ENCODE measurements around the gene KCNV2.
"Not testable (repeated sequence)": the region's sequence is repeated elsewhere in the genome, so short reads cannot be mapped to it uniquely, and the experiment has no call there.

The KCNV2 gene

DNA sequence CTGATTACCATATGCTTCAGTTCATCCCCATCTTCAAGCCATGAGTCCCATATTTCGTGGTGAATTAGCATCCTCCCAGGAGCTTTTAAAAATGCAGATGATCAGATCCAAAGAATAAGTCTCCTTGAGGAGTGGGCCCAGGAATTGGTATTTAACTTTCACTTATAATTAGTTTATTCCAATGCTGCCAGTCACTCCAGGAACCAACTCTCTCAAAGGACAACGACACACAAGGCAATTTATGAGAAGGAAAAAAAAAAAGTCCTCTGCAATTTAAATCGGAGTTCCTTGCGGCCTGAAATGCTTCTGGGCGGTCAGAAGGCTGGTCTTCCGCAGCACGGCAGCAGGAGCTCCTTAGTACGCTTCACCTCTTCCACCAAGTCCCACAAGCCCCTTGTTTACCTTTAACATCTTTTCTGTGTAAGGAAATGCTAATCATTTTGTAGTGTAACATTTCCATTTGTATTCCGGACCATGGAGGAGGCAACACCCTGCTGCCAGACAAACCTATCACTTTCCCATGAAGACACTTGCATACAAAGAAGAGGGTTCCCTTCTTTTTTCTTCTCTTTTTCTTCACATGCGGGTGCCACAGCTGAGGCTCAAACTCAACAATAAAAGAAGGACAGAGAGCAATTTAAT, 16.3 kb upstream of the KCNV2 start:
- FAIRE-seq, result no peak
- DNase-seq (ENCODE audit: insufficient read length, low spot score), result no peak
- TF ChIP-seq POLR2A (IDR thresholded peaks at IDR 0.05; ENCODE audit: low read depth, low read length), result no peak

DNA sequence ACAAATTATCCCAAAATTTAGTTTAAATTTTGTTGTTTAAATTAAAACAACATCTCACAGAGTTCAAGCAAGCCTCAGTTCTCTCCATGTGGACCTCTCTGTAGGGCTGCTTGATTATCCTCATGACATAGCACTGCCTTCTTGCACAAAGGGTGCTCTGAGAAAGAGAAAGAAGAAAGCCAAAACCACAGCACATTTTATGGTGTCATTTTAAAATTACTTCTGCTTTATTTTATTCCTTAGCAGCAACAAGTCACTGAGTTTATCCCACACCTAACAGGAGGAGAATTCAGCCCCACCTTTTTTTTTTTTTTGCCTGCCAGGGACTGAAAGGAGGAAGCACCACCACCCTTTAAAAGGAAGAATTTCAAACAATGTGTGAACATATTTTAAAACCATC, 12.8 kb upstream of the KCNV2 start:
- no peak for DNase-seq (ENCODE audit: insufficient read length, low spot score)
- TF ChIP-seq POLR2A (IDR thresholded peaks at IDR 0.05; ENCODE audit: low read depth, low read length), result no peak
- no peak for FAIRE-seq

DNA sequence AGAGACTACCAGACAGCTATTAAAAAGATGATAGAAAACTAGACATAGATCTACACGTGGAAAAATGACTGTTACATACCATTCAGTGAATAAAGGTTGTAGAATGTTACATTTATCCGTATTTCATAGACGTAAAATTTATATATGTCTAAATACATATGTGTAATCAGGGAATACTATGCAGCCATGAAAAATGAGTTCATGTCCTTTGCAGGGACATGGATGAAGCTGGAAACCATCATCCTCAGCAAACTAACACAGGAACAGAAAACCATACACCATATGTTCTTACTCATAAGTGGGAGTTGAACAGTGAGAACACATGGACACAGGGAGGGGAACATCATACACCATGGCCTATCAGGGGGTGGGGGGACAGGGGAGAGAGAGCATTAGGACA, 10.1 kb upstream of the KCNV2 start:
- not testable (repeated sequence) for DNase-seq (ENCODE audit: insufficient read length, low spot score); FAIRE-seq

DNA sequence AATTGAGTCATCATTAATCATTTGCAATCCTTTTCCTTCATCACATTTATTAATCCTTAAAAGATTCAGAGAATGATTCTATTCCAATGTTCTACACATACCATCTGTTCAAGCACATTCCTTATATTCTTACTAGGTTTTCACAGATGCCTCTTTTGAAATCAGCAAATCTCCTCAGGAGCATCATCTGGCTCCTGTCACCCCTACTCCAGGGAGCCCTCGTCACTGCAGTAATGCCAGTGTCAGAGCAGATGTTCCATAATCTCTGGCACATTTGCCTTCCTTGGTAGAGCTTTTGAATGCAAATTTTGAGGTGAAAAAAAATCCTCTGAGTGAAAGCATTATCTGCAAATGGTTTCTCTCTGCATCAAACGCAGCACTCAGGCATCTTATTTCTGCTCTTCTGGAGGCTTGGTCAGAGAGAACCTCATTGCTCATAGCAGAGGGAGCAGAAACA, 7.6 kb upstream of the KCNV2 start:
- no peak for DNase-seq (ENCODE audit: insufficient read length, low spot score)
- no peak for FAIRE-seq
- no peak for TF ChIP-seq POLR2A (IDR thresholded peaks at IDR 0.05; ENCODE audit: low read depth, low read length)

DNA sequence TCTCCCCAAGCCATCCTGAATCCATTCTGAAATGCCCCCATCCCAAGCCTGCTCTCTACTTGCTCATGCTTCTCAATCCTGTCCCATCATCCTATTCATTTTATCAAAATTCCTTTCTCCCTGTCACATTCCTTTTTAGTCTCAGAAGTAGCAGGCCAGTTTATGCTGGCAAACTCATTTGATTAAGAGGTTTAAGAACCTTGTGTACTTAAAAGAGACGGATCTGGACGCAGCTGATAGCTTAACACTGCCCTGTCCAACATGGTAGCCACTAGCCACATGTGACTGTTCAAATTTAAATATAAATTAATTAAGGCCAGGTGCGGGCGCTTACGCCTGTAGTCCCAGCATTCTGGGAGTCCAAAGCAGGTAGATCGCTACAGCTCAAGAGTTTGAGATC, 5.6 kb upstream of the KCNV2 start:
- no peak for DNase-seq (ENCODE audit: insufficient read length, low spot score)
- no peak for FAIRE-seq
- no peak for TF ChIP-seq POLR2A (IDR thresholded peaks at IDR 0.05; ENCODE audit: low read depth, low read length)

DNA sequence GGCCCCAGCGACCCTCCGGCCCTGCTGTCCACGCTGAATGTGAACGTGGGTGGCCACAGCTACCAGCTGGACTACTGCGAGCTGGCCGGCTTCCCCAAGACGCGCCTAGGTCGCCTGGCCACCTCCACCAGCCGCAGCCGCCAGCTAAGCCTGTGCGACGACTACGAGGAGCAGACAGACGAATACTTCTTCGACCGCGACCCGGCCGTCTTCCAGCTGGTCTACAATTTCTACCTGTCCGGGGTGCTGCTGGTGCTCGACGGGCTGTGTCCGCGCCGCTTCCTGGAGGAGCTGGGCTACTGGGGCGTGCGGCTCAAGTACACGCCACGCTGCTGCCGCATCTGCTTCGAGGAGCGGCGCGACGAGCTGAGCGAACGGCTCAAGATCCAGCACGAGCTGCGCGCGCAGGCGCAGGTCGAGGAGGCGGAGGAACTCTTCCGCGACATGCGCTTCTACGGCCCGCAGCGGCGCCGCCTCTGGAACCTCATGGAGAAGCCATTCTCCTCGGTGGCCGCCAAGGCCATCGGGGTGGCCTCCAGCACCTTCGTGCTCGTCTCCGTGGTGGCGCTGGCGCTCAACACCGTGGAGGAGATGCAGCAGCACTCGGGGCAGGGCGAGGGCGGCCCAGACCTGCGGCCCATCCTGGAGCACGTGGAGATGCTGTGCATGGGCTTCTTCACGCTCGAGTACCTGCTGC, 839 bp downstream of the KCNV2 start:
- DNase-seq (ENCODE audit: insufficient read length, low spot score), result no peak
- no peak for TF ChIP-seq POLR2A (IDR thresholded peaks at IDR 0.05; ENCODE audit: low read depth, low read length)
- FAIRE-seq, result no peak

DNA sequence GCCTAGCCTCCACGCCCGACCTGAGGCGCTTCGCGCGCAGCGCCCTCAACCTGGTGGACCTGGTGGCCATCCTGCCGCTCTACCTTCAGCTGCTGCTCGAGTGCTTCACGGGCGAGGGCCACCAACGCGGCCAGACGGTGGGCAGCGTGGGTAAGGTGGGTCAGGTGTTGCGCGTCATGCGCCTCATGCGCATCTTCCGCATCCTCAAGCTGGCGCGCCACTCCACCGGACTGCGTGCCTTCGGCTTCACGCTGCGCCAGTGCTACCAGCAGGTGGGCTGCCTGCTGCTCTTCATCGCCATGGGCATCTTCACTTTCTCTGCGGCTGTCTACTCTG, 1.4 kb downstream of the KCNV2 start:
- no peak for TF ChIP-seq POLR2A (IDR thresholded peaks at IDR 0.05; ENCODE audit: low read depth, low read length)
- FAIRE-seq (no peak), DNase-seq (ENCODE audit: insufficient read length, low spot score) (no peak)

DNA sequence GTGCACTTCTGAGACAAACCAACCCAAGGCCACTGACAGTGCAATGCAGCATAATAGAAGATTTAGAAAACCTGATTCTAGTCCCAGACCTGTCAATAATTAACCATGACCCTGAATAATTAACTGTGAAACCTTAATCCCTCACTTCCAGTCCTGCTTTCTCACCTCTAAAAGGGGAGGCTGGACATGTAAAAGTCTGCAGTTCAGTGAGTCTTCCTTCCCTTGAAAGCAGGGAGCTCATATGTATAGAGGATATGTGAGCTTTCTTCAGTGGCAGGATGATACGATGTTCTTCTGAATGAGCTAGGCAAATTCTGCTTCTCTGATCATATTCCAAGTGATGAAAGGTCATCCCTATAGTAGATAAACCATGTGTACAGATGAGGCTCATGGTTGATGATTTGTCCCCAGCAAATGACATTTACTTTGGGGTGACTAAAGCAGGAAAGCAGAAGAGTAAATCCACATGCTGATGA, 2.9 kb downstream of the KCNV2 start:
- TF ChIP-seq POLR2A (IDR thresholded peaks at IDR 0.05; ENCODE audit: low read depth, low read length), result no peak
- no peak for FAIRE-seq
- no peak for DNase-seq (ENCODE audit: insufficient read length, low spot score)

DNA sequence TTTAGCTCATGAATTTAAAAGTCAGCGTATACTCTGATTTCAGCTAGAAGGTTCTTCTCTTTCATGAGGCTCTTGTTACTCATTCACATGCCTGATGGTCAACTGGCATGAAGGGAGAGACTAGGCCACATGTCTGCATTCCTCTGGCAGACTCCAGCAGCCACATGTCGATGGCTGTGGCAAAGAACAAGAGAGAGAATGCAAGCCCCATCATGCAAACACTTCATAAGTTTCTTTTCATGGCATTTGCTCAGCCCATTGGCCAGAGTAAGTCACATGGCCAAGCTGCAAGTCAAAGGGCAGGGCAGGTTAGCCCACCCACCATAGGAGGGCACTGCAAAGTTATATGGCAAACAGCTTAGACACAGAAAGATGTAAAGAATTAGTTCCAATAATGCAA, 5.4 kb downstream of the KCNV2 start:
- FAIRE-seq (no peak), DNase-seq (ENCODE audit: insufficient read length, low spot score) (no peak)
- TF ChIP-seq POLR2A (IDR thresholded peaks at IDR 0.05; ENCODE audit: low read depth, low read length), result no peak

DNA sequence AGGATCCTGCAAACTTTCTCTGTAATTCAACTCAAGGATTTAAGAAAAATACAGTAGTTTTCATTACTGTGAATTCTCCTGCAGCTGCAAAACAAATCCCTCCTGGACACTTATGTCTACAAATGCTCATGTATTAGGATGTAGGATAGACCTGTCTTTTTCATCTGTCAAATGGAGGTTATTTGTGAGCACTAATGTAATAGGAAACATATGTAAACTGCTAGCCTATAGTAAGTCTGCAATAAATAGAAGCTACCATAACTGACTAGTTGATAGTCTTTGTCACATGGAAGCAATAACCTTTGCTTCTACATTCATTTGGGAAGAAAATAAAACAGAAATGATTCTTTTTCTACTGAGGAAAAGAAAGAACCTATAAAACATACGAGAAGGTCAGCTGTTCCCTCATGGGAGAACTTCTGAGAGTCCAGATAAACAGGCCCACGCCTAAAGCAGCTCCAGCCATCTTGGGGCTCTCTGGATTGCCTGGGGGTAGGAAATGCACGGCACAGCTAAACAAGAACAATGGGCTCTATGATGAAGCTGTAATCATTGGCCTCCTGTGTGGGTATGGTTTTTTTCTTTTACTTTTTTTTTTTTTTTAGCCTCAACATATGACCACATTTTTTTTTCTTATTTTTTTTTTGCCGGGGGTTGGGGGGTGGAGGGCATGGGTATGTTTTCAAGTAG, 6.2 kb downstream of the KCNV2 start:
- FAIRE-seq (no peak), DNase-seq (ENCODE audit: insufficient read length, low spot score) (no peak)
- TF ChIP-seq POLR2A (IDR thresholded peaks at IDR 0.05; ENCODE audit: low read depth, low read length), result no peak

DNA sequence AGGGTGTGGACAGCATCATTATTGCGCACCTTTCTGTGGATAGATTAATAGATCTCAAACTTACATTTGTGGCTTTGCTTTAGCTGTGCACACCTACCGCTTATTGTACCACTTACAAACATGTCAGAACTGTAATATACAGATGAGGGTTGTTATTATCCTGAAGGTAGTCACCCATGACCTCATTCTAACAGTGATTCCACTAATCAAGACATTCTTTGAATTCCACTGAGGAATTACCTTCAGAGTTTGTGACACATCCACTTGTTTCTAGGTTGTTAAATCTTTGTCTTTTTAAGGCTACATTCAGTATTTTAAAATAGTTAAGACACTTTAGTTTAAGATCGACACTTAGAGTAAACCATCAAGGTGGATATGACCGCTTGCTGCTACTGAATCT, 7.8 kb downstream of the KCNV2 start:
- no peak for TF ChIP-seq POLR2A (IDR thresholded peaks at IDR 0.05; ENCODE audit: low read depth, low read length)
- no peak for DNase-seq (ENCODE audit: insufficient read length, low spot score)
- peak; percentile 30 for FAIRE-seq

DNA sequence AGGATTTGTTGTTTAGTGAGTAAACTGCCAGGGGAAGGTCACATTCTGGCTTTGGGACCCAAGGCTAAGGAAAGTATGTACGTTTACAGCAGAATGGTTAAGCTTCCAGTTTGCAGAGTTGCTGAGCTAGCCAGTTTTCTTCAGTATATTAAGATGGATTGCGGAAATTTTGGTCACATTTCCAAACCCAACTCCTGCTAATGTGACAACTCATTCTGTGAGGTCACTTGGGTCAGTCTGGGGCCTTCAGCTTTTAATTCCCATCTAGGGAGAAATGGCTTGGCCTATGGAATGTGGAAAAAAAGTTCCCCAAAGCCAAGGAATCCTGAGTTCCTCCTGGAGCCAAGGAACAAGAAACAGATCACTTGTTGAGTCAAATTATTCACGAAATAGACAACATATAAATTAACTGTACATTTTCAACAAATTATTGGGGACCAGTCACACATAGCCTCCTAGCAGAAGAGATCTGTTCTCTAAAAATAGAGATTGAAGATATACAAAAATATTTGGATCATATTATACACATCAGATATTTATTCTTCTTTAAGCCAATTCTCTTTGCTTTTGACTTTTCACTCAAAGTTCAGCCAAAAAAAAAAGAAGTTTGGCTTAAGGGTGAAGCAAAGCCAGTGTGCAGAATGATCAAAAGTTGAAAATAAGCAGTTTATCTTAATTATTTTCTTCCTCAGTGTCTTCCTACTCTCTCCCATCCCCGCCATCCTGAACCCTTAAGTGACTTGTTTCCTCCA, 8.8 kb downstream of the KCNV2 start:
- TF ChIP-seq POLR2A (IDR thresholded peaks at IDR 0.05; ENCODE audit: low read depth, low read length), result no peak
- DNase-seq (ENCODE audit: insufficient read length, low spot score) (no peak), FAIRE-seq (no peak)

DNA sequence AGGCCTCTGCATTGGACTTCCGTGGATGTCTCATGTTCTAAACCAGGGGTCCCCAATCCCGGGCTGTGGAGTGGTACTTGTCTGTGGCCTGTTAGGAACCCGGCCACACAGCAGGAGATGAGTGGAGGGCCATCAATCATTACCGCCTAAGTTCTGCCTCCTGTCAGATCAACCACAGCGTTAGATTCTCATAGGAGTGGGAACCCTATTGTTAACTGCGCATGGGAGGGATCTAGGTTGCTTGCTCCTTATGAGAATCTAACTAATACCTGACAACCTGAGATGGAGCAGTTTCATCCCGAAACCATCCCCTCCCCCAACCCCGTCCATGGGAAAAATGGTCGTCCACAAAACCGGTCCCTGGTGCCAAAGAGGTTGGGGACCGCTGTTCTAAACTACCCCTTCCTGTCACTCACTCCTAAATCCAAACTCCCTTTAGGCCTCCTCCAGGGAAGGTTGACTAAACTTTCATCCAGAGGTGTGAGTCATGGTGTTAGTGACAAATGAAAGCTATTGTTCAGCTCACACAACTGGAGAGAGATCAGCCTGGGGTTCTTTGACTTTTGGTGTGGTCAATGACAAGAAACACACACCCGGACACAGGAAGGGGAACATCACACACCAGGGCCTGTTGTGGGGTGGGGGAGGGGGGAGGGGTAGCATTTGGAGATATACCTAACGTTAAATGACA, 9.5 kb downstream of the KCNV2 start:
- FAIRE-seq (peak; percentile 96), DNase-seq (ENCODE audit: insufficient read length, low spot score) (peak; percentile 28)
- no peak for TF ChIP-seq POLR2A (IDR thresholded peaks at IDR 0.05; ENCODE audit: low read depth, low read length)

DNA sequence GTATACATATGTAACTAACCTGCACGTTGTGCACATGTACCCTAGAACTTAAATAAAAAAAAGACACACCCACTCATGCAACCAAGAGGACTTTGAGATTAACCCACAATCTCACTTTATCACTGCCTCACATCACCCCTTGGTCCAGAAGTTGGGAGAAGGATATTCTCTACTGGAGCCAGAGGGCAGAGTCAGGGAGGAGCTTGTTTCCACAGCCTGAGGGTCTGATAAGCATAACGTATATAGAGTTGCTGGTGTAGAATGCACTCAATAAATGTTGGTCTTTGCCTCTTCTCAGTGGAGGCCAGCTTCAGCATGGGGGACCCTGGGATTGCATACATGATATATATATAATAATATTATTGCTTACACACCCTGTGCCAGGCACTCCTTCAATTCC, 10.1 kb downstream of the KCNV2 start:
- no peak for TF ChIP-seq POLR2A (IDR thresholded peaks at IDR 0.05; ENCODE audit: low read depth, low read length)
- DNase-seq (ENCODE audit: insufficient read length, low spot score), result no peak
- FAIRE-seq, result no peak
